KMS-11 (cell line): ENCODE data around the gene TJP3.

Experiments
- H2AFZ ChIP-seq: fragments of 200-600 bp; sonication (generic); 2 replicates; pipeline ENCODE4 v1.6.1; 2016; ENCODE audit warnings: antibody characterized with exemption, mixed run types, low read depth
- H3K27ac ChIP-seq: fragments of 200-600 bp; sonication (generic); 2 replicates; pipeline ENCODE4 v1.6.1; 2016; ENCODE audit warnings: mild to moderate bottlenecking, mixed run types
- H3K27me3 ChIP-seq: fragments of 200-600 bp; sonication (generic); 2 replicates; pipeline ENCODE4 v1.6.1; 2017; ENCODE audit warnings: mild to moderate bottlenecking, low read depth, mixed run types, moderate library complexity; ENCODE audit not compliant: insufficient read depth
- H3K36me3 ChIP-seq: fragments of 200-600 bp; sonication (generic); 2 replicates; pipeline ENCODE4 v1.6.1; 2017; ENCODE audit warnings: mild to moderate bottlenecking, mixed run types; ENCODE audit not compliant: insufficient read depth
- H3K4me1 ChIP-seq: fragments of 200-600 bp; sonication (generic); 2 replicates; pipeline ENCODE4 v1.6.1; 2016; ENCODE audit warnings: mild to moderate bottlenecking, low read depth, mixed run types; ENCODE audit not compliant: poor library complexity, severe bottlenecking
- H3K4me2 ChIP-seq: fragments of 200-600 bp; sonication (generic); 2 replicates; pipeline ENCODE4 v1.7.0; 2016; ENCODE audit warnings: mild to moderate bottlenecking, mixed run types
- H3K4me3 ChIP-seq: fragments of 200-600 bp; sonication (generic); IDR thresholded peaks from 2 replicates; pipeline ENCODE4 v1.6.1; 2017; ENCODE audit warnings: low read depth, low read length, mixed read lengths; ENCODE audit not compliant: insufficient read depth
- H3K79me2 ChIP-seq: fragments of 200-600 bp; sonication (generic); 2 replicates; pipeline ENCODE4 v1.6.1; 2016; ENCODE audit warnings: low read depth, mixed run types; ENCODE audit not compliant: insufficient read depth
- H3K9ac ChIP-seq: fragments of 200-600 bp; sonication (generic); 2 replicates; pipeline ENCODE4 v1.6.1; 2016; ENCODE audit warnings: mild to moderate bottlenecking, mixed run types
- H4K20me1 ChIP-seq: fragments of 200-600 bp; sonication (generic); 2 replicates; pipeline ENCODE4 v1.6.1; 2016; ENCODE audit warnings: mild to moderate bottlenecking, mixed run types; ENCODE audit not compliant: insufficient read depth
- CTCF ChIP-seq: fragments of 200-600 bp; sonication (generic); conservative IDR thresholded peaks from 2 replicates; pipeline ENCODE4 v1.6.1; 2017; ENCODE audit warnings: low read depth, mild to moderate bottlenecking, antibody characterized with exemption, low read length, moderate library complexity, mixed read lengths

The TJP3 gene

DNA sequence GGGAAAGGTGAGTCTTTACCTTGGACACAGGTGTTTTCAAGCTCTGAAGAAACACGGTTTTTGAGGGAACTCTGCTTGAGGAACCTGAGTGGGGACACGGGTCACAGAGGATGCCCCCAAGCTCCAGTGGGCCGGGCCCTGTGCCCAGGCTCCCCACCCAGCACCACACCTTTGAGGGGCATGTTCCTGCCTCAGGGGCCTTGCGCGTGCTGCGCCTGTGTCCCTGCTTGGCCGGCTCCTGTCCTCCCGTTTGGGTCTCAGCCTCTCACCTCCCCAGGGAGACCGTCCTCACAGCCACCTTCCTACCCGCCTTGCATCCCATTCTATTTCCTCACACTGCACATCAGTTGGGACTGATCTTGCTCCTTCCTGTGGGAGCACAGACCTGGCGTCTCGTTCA is 29.0 kb upstream of the TJP3 start:
- H3K36me3 ChIP-seq = no peaks in the 10 kb centered on the region
- H2AFZ ChIP-seq = no peak overlapping the region
- no peak overlapping the region for H3K9ac ChIP-seq
- no peaks in the 10 kb centered on the region for H3K4me1 ChIP-seq
- H3K79me2 ChIP-seq = no peaks in the 10 kb centered on the region
- H3K4me2 ChIP-seq = no peak overlapping the region
- no peak overlapping the region for H3K27ac ChIP-seq
- H3K27me3 ChIP-seq = no peaks in the 10 kb centered on the region
- no peak for TF ChIP-seq CTCF
- no peaks in the 10 kb centered on the region for H4K20me1 ChIP-seq
- no peak overlapping the region for H3K4me3 ChIP-seq

- Histone ChIP-seq H3K9ac (no peak overlapping the region), H4K20me1 (no peaks in the 10 kb centered on the region), H2AFZ (no peak overlapping the region), H3K27ac (no peak overlapping the region), H3K4me2 (no peak overlapping the region), H3K4me3 (no peak overlapping the region), H3K36me3 (no peaks in the 10 kb centered on the region), H3K4me1 (no peaks in the 10 kb centered on the region), H3K27me3 (no peaks in the 10 kb centered on the region), H3K79me2 (no peaks in the 10 kb centered on the region)
- TF ChIP-seq CTCF = no peak
Observed at GRCh38 chr19:3679581-3679980, 28.6 kb upstream of the TJP3 start.

- Histone ChIP-seq H3K79me2 (no peaks in the 10 kb centered on the region; the same call in 1 of the 2 replicates), H3K27ac (no peak overlapping the region), H3K4me1 (peaks cover 6% of the 10 kb centered on the region), H3K27me3 (no peaks in the 10 kb centered on the region), H2AFZ (no peak overlapping the region), H3K4me2 (no peak overlapping the region), H4K20me1 (no peaks in the 10 kb centered on the region), H3K36me3 (no peaks in the 10 kb centered on the region), H3K4me3 (no peak overlapping the region), H3K9ac (no peak overlapping the region)
- TF ChIP-seq CTCF = no peak
Observed at GRCh38 chr19:3680939-3681338, 27.2 kb upstream of the TJP3 start.

DNA sequence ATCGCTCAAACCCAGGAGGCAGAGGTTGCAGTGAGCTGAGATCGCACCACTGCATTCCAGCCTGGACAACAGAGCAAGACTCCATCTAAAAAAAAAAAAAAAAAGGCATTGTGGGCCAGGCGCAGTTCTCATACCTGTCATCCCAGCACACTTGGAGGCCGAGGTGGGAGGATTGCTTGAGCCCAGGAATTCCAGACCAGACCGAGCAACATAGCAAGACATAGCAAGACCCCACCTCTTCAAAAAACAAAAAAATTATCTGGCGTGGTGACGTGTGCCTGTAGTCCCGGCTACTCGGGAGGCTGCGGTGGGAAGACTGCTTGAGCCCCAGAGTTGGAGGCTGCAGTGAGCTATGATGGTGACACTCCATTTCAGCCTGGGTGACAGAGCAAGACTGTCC is 25.9 kb upstream of the TJP3 start:
- no peaks in the 10 kb centered on the region for H4K20me1 ChIP-seq
- no peaks in the 10 kb centered on the region for H3K27me3 ChIP-seq
- H3K9ac ChIP-seq = no peak overlapping the region
- peaks cover 4% of the 10 kb centered on the region; the same call in 1 of the 2 replicates for H3K79me2 ChIP-seq
- H3K4me2 ChIP-seq = no peak overlapping the region
- no peak for TF ChIP-seq CTCF
- H3K36me3 ChIP-seq = no peaks in the 10 kb centered on the region
- H3K27ac ChIP-seq = no peak overlapping the region
- H3K4me3 ChIP-seq = no peak overlapping the region
- no peak overlapping the region for H2AFZ ChIP-seq
- peaks cover 19% of the 10 kb centered on the region for H3K4me1 ChIP-seq
